ENCODE measurements around the gene CARD19.

Gene CARD19

DNA sequence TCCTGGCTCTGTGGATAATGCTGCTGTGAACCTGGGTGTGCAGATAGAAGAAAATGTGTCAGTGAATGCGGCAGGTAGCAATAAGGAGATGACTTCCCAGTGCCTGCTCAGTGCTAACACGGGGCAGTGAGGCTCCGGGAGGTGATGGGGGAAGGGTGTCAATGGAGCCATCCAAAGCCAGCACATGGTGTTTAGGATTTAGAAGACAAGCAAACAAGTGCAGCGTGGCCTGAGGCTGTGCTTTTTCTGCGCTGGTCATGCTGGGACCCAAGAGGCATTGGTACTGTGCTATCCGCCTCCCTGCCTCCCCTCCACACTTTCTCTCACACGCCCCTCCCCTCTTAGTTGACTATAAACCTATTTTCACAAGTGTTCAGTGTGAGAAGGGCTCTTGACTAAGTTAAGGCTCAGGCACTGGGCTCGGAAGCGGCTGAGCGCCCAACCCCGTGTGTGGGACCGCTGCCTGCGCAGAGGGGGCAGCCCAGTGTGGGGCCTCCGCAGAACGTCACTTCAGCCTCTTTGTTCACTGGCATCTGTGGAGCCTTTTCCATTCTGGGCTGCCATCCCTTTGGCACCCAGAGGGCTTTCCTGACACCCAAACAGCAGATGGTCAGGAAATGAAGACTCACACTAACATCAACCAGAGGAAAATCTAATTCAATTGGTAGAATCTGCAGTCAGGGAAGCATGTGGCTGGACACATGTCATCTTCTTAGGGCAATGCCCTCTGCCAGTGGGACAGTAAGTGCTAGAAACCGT, 59.9 kb downstream of the CARD19 start:
- no peak overlapping the region for H3K27ac ChIP-seq
- TF ChIP-seq, protein P1, sequence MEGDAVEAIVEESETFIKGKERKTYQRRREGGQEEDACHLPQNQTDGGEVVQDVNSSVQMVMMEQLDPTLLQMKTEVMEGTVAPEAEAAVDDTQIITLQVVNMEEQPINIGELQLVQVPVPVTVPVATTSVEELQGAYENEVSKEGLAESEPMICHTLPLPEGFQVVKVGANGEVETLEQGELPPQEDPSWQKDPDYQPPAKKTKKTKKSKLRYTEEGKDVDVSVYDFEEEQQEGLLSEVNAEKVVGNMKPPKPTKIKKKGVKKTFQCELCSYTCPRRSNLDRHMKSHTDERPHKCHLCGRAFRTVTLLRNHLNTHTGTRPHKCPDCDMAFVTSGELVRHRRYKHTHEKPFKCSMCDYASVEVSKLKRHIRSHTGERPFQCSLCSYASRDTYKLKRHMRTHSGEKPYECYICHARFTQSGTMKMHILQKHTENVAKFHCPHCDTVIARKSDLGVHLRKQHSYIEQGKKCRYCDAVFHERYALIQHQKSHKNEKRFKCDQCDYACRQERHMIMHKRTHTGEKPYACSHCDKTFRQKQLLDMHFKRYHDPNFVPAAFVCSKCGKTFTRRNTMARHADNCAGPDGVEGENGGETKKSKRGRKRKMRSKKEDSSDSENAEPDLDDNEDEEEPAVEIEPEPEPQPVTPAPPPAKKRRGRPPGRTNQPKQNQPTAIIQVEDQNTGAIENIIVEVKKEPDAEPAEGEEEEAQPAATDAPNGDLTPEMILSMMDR (conservative IDR thresholded peaks at IDR 0.05), result no peak
- no peak for TF ChIP-seq ZFX (IDR thresholded peaks at IDR 0.05)

DNA sequence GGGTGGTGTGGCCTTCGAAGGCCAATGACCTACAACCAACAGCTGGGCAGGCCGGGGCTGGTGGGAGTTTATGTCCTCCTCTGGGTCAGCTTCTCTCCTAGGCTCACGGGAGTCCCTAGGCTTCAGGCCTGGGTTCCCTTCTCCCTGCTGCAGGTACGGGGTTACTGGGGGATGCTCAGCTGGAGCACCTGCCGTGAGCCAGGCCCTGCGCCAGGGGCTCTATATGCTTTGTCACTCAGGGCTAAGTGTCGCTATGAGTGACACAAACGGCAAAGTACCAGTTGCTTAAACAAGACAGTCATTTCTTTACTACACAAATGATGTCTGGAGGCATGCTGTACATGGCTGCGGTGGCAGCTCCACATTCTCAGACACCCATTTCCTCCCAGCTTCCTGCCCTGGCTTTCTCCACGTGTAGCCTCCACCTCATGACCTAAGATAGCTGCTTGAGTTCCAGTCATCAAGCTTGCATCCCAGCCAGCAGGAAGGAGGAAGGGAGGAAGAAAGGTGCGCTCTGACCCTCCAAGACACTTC, 60.5 kb downstream of the CARD19 start:
- H3K27ac ChIP-seq, result no peak overlapping the region
- TF ChIP-seq ZFX (IDR thresholded peaks at IDR 0.05), result no peak
- TF ChIP-seq, protein P1 (conservative IDR thresholded peaks at IDR 0.05), result no peak

DNA sequence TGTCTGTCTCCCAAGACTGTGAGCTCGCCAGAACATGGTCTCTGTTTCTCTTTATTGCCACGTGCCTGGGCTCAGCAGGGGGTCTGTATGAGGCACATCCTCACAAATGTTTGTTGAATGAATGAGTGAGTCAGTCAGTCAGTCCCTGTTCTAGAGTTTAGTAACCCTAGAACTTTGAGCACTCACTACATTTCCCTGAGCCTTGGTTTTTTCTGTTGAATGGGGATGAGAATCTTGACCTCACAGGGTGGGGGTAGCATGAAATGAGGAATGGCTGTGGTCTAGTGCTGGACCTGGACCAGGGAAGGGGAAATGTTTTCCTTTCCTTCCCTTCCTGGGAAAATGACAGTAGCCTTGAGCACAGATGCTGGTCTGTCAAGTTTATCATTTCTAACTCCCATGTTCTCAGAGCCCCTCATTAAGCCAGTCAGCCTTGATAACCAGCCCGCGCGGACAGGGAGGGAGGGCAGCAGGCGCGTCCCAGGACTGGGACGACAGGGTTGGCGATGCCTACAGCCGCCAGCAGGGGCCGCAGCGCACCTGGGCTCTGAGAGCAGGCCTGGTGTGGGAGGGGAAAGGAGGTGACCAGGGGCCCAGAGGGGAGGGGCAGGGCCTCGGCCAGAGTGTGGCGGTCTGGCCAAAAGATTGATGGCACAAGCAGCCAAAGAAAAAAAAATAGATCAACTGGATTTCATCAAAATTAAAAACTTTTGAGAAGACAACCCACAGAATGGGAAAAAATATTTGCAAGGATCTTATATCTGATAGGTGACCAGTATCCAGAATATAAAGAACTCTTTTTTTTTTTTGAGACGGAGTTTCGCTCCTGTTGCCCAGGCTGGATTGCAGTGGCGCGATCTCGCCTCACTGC, 63.8 kb downstream of the CARD19 start:
- no peak for TF ChIP-seq ZFX (IDR thresholded peaks at IDR 0.05)
- TF ChIP-seq, protein P1 (conservative IDR thresholded peaks at IDR 0.05), result peak; percentile 100
- no peak overlapping the region for H3K27ac ChIP-seq

DNA sequence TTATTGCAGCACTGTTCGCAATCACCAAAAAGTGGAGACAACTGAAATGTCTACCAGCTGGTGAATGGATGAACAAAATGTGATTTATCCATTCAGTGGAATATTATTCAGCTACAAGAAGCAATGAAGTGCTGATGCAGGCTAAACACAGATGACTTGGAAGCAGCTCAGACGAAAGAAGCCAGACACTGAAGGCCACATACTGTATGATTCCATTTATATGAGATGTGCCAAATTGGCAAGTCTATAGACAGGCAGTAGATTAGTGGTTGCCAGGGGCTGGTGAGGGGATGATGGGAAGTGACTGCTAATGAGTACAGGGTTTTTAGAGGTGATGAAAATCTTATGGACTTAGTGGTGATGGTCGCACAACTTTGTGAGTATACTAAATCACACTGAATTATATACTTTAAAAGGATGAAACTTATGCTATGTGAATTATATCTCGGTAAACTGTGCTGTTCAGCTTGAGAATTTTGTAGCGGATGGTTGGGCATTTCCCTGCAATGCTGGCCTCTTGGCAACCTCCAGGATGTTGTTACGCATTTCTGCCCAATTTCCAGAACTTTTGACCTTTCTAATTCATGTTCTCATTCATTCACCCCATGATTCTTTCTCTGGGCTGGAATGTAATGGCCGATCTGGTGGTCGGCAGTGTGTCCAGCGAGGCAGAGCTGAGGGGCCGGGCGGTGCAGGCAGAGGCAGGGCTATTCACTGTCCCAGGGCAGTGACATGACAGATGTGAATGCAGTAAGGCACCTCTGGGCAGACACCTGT, 66.0 kb downstream of the CARD19 start:
- TF ChIP-seq ZFX (IDR thresholded peaks at IDR 0.05), result no peak
- TF ChIP-seq, protein P1 (conservative IDR thresholded peaks at IDR 0.05), result no peak
- no peak overlapping the region for H3K27ac ChIP-seq

Data from C4-2B (cell line).